SK-N-SH (cell line): ENCODE data around the gene HOPX.

ENCODE experiments used
- CHD2 ChIP-seq: fragments of 150-350 bp; IDR thresholded peaks from 2 replicates; pipeline ENCODE4 v1.6.1; 2018; ENCODE audit warnings: low read length; ENCODE audit not compliant: partially characterized antibody
- EP300 ChIP-seq, 2 experiments: IDR thresholded peaks; 2 replicates each; pipeline versions ENCODE4 v1.4.0 to v1.6.1; 2012; ENCODE audit warnings: borderline replicate concordance in 1 of 2, low read depth in 1 of 2, low read length in 1 of 2
- EZH2phosphoT487 ChIP-seq: fragments of 200-600 bp; sonication (generic); IDR thresholded peaks from 2 replicates; pipeline ENCODE4 v1.6.1; 2017; ENCODE audit warnings: low read depth, mixed run types, mild to moderate bottlenecking, antibody characterized with exemption, moderate library complexity, borderline replicate concordance
- JUND ChIP-seq: IDR thresholded peaks from 2 replicates; pipeline ENCODE4 v1.4.0; 2012
- PBX3 ChIP-seq: IDR thresholded peaks from 2 replicates; pipeline ENCODE4; 2012
- SIN3A ChIP-seq: IDR thresholded peaks from 2 replicates; pipeline ENCODE4 v1.6.1; 2012; ENCODE audit warnings: low read depth, mild to moderate bottlenecking, low read length, moderate library complexity, borderline replicate concordance
- TF ChIP-seq, protein P1 (sequence below): IDR thresholded peaks from 2 replicates; pipeline ENCODE4 v1.4.0; 2012; ENCODE audit warnings: low read depth
- TF ChIP-seq, protein P2 (sequence below): fragments of 200-600 bp; sonication (generic); IDR thresholded peaks from 2 replicates; pipeline ENCODE4 v1.6.1; 2017; ENCODE audit warnings: antibody characterized with exemption, mild to moderate bottlenecking, moderate library complexity

- TF ChIP-seq PBX3, result no peak
- TF ChIP-seq EZH2phosphoT487, result no peak
- TF ChIP-seq, protein P1, sequence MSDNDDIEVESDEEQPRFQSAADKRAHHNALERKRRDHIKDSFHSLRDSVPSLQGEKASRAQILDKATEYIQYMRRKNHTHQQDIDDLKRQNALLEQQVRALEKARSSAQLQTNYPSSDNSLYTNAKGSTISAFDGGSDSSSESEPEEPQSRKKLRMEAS, result no peak
- TF ChIP-seq, protein P2, sequence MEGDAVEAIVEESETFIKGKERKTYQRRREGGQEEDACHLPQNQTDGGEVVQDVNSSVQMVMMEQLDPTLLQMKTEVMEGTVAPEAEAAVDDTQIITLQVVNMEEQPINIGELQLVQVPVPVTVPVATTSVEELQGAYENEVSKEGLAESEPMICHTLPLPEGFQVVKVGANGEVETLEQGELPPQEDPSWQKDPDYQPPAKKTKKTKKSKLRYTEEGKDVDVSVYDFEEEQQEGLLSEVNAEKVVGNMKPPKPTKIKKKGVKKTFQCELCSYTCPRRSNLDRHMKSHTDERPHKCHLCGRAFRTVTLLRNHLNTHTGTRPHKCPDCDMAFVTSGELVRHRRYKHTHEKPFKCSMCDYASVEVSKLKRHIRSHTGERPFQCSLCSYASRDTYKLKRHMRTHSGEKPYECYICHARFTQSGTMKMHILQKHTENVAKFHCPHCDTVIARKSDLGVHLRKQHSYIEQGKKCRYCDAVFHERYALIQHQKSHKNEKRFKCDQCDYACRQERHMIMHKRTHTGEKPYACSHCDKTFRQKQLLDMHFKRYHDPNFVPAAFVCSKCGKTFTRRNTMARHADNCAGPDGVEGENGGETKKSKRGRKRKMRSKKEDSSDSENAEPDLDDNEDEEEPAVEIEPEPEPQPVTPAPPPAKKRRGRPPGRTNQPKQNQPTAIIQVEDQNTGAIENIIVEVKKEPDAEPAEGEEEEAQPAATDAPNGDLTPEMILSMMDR, result no peak
- TF ChIP-seq CHD2, result no peak
- TF ChIP-seq EP300 (IDR thresholded peaks at IDR 0.05; ENCODE audit: borderline replicate concordance in 1 of 2, low read depth in 1 of 2, low read length in 1 of 2), result no peak
- no peak for TF ChIP-seq SIN3A
- no peak for TF ChIP-seq JUND
These were observed 32.9 kb downstream of the HOPX start for GRCh38 chr4:56648021-56648823.
